NCI-H2196 treated with DMSO at 0.1 percent for 48 hours (cell line): Measurements from ENCODE around the gene PACSIN1.

Source experiments
- DNase-seq: peaks from one replicate; lab custom pipeline; 2025; ENCODE audit not compliant: unreplicated experiment; lab: John Stamatoyannopoulos, UW

The PACSIN1 gene

DNA sequence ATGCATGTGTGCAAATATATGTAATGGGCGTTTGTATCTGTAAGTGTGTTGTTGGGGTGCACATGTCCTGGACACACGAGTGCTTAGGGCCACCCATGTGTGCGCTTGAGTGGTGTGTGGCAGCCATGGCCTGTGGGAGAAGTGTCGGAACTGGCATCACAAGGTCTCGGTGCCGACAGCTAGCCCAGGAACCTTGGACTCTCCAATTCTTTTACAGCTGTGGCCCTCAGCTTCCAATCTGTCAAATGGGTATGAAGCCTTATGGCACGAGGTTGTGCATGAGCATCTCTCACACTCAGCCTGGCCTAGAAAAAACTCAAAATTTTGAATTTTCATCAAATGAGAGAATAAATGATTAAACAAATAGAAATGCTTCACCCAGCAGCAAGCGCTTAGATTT, 48.2 kb downstream of the PACSIN1 start:
- no peak for DNase-seq

DNA sequence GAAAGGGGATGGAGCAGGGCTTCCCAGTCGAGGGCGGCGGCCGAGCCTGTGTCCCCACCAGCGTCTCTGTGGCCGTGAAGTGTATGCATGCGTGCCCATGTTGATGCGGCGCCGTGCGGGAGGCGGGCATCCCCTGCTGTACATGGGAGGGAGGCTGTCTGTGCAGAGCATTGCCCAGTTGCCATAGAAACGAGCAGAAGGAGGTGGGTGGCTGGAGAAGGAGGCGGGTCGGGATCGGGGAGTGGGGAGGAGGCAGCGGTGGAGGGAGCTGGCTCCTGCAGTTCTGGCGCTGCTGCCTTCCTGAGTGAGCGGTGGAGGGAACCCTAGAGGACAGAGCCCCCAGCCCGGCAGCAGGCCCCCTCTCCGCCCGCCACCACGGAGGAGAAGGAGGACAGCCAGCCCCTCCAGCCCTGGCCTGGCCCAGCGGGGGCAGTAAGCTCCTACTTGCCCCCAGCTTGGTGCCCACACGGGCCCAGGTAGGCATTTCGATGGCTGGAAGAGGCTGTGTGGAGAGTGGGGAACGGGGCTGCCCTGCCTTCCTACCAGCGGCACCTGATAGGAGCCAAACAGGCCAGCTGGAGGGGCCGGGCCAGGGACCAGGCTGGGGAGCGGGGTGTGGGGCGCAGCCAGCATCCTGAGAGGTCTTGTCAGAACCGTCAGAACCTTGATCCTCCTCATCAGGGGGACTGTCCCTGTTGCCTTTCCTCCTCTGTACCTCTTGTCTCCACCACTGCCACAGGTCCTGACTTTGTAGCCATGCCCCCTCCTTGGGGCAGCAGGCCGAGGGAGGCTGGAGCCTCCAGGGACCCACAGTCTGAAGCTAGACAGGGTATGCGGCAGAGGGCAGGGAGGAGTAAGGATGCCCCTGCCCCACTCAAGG, 49.0 kb downstream of the PACSIN1 start:
- no peak for DNase-seq

DNA sequence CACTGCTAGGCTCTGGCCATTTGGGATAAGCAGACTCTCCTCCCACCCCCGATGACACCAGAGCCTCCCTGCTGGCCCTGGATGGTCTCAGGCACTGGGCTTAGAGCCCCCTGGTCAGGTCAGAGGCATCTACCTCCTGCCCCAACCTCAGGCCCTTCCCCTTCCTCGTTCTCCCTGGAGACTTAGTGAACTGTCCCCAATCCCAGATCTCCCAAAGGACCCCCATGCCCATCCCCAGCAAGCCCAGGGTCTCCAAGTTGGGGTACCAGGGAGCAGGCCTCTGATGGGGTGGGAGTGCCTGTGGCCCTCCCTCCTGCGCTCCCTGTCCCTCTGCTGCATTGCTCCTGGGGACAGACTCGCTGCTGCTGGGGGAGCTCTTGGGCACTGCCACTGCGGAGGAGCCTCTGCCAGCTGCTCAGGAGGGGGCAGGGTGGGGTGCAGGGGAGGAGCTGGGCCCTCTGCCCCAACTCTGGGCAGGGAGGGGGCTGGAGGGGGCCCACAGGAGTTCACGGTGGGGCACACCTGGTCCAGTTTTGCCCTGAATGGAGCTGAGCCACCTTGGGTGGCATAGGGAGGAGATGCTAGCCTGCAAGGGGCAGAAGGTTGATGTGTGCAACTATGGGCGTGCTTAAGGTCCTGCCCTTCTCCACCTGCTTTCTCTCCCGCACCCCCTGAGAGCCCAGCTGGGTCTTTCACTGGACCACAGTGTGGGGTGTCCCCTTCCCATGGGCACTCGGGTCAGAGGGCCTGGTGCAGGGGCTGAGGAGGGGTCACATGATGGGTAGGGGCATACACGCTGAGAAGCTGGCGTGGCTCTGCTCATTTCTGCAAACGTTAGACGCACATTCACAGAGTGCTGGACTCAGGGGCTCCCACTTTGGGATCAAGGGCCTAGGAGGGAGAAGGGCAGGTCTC, 49.9 kb downstream of the PACSIN1 start:
- DNase-seq = no peak

DNA sequence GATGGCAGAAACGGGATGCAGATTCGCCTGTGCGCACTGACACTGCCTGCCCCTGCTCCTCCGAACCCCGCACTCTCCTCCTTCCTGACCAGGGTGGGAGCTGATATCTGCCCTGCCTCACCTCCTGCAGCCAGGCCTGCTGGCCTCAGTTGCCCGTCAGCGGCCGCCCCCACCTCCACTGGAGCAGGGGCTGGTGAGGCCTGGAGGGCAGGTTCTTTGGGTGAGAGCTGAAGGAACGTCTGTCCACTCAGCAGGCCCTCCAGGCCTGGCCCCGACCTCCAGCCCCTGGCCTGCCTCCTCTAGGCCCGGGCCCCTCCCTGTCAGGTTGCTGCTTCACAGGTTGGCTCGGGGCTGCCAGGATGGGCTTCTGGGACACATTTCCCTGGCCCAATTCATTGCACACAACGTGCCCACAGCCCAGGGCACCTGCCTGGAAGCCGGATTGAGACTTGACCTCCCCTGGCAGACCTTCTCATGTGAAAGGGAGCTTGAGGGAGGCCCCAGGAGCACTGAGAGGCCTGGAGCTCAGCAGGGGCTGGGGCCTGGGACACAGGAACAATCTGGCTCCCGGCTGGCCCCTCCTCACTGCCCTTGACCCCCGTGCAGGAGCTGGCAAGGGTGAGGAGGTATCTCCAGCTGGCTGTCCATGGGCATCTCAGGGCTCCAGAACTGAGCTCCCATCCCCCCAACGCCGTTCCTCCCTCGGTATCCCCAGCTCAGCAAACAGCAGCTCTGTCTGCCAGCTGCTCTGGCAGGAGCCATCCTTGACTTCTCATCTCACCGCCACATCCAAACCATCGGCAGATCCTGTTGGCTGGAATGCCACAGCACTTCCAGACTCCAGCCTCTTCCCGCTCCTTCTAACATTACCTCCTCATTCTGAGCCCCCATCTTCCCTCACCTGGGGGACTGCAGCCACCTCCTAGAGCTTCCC, 50.8 kb downstream of the PACSIN1 start:
- no peak for DNase-seq

DNA sequence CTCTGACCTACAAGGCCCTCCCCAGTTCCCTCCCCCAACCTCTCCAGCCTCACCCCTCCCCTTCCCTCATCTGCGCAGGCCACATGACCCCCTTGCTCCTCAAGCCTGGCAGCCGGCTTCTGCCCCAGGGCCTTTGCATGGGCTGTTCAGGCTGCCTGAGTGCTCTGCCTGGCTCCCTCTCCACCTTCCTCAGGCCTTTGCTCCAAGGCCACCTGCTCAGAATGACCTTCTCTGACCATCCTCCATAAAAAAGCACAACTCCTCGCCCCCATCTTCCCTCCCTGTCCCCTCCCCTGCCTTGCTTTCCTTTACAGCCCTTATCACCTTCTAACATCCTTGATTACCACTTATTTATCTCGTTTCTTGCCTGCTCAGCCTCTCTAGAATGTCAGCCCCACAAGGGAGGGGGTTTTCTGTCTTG, 51.6 kb downstream of the PACSIN1 start:
- DNase-seq = no peak

DNA sequence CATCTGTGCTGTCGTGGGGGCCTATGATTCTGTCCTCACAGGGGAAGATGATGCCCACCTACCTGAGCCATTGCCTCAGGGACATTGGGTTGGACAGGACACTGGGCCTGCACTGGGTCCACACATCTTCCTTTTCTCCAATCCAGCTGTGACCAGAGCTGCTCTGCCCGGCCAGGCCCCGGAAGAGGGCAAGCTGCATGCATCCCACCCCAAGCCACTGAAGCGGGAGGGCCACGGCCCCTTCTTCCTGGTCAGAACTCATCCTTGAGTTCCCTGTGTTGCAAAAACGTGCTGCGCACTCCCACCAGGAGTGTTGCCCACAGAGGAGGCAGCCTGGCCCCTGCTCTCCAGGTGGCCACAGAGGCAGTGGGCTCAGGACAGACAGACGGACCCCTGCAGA, 52.1 kb downstream of the PACSIN1 start:
- no peak for DNase-seq

DNA sequence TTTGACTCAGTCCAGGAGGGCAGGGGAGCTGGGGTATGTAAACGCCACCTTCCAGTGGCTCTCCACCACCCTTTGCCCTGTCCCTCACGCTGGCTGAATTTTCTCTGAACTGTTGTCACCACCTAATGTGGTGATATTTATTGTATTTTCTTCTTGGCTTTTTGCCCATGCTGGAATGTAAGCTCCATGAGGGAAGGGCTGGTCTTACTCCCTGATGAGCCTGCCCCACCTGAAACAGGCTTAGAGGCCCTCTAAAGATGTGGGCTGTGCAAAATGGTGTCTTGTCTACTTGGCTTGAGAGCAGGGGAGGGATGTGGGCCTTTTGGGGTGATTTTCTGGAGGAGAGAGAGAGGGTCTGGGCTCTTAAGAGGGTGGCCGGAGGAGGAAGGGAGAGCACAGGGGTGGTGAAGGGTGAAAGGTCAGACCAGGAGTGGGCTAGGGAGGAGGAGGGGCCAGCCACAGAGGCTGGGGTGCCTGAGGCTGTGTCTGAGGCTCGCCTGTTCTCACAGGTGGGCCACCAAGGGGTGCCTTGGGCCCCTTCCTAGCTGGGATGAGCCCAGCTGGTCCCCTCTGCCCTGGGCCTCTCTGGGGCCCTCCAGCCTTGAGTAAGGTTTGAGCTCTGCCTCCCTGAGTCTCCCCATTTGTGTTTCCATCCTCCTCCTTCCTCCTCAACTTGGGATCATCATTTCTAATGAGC, 52.9 kb downstream of the PACSIN1 start:
- no peak for DNase-seq

DNA sequence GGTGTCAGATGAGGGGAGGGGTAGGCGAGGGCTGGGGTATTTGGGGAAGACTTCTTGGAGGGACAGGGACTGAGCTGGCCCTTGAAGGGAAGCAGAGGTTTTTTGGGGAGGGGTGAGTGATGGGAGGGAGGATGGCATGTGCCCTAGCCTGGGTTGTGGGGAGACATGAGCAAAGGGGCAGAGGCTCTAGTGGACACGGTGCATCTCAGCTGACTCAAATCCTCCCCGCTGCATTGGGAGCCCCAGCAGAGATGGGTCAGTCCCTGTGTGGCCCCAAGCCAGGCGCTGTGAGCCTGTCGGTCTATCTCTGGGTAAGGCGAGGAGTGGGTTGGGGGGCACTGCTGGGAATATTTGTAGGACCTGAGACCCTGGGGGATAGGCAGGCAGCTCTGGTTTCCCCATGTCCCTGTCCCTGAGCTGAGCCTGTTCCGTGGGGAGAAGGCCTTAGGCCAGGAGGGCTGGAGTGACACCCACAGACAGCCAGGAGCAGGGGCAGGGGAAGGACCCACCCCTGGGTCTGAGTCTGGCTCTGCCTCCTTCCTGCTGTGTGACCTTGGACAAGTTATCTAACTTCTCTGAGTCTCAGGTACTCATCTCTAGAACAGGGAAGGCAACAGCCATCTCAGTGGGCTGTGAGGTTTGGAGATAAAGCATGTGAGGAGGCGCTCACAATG, 54.2 kb downstream of the PACSIN1 start:
- no peak for DNase-seq

DNA sequence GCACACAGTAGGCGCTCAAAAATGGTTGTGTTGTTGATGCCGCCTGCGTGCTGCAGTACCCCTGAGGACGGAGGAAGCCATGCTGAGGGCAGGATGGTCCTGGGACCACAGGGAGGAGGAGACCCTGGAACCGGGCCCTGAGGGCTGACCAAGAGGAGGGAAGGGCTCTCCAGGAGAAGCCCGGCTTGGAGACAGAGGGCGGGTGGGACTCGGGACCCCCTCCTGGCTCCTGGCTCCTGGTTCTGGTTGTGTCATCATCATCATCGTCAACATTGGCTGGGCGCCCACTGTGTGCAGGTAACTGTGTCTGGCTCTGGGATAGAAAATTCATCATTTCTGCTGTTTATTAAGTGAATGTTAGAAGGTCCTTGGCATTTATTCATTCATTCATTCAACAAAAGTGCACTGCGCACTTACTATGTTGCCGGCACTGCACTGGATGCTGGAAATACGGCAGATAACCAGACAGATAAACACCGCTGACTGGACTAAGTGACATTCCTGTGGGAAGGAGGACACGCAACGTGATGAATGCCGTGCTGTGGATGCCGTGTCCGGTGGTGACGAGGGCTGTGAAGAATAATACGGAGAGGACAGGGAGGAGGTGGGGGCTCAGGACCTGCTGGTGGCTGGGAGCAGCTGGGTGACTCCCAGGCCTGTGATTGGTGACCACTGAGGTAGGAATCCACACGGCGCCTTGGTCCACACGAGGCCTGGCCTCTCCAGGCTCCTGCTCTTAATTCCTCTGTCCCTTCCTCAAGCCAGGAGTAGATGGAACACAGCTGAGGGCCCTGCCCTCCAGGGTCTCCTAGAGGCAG, 55.0 kb downstream of the PACSIN1 start:
- DNase-seq = no peak

DNA sequence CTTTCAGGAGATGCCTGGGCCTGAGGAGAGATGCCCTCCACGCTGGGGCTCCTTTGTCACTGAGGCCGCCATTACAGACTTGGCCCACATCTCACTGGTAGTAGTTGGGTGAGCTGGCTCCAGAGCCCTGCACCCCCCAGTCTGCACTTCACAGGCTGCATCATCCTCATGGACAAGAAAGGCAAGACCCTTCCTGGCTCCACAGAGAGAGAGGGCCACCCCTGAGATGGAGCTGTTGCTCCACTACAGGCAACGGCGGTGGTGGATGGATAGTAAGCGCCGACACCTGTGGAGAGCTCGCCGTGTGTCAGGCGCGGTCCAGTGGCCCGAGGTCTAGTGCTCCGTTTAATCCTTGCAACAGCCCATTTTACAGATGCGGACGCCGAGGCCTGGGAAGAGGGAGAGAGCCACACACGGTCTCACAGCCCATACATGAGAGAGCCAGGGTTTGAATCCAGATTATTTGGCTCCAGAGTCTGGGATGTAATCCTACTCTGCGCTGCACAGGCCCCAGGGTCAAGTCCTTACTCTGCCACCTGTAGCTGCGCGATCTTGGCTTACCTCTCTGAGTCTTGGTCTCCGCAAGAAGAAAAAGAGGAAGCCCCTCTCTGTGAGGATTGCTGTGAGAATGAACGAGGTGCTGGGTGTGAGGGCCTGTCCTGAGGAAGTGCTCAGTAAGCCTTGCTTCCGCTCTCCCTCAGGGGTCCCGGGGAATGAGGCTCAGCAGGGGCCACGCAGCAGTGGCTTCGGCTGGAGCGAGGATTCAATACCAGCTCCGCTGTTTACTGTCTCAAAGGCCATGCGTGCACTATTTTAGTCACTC, 55.8 kb downstream of the PACSIN1 start:
- DNase-seq = no peak

DNA sequence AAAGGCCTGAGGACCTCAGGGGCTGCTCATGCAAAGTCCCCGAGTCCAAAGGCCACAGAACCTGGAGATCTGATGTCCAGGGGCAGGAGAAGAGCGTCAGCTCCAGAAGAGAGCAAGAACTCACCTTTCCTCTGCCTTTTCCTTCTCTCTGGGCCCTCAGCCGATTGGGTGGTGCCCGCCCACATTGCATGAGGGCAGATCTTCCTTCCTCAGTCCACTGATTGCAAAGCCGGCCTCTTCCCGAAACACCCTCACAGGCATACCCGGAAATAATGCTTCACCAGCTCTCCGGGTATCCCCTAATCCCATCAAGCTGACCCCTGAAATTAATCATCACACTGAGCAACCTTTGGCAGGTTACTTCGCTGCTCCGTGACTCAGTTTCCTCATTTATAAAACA, 56.9 kb downstream of the PACSIN1 start:
- no peak for DNase-seq

DNA sequence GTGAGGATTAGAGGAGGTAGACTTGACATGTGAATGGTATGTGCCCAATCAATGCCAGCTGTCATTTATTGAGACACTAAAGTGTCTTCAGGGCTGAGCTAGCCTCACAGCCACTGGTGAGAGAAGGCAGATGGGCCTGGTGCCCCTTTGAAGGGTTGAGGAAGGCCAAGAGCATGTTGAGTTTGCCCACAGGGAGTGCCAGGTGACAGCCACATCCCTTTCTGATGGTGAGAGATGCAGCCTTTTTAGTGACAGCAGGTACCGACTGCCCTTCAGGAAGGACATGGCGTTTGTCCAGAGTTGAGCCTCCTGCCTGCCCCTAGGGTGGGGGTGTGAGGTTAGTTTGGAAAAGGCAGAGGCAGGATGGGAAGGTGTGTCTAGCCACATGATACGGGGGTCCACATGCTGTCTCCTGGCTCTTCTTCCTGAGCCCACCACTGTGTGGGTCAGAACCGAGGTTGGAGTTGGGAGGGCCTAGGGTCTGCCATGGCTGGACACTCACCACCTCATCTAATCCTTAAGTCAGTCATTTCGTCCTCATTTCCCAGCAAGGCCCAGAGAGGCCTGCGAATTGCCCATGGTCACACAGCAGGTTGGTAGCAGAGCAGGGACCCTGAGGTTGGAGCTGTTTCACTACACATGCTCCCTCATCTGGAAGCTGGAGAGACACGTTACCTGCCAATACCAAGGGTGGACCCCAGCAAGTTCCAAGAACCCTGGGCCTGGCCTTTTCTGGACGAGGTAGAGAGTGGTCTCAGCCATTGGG, 57.7 kb downstream of the PACSIN1 start:
- no peak for DNase-seq

DNA sequence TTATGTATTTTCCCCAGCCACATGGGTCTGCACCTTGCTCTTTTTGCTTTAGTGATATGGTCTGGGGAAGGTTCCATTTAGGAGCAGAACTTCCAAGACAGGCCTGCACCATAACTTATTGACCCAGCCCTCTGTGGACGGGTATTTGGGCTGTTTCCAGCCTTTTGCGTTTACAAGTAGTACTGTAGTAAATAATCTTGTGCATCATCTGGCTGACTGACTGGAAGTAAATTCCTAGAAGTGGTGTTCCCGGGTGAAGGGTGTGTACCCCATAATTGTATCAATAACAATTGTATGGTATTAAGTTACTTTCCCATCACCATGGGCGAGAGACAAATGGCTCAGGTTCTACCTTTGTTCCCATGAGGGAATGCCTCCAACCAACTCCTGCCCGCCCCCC, 58.6 kb downstream of the PACSIN1 start:
- DNase-seq = no peak

DNA sequence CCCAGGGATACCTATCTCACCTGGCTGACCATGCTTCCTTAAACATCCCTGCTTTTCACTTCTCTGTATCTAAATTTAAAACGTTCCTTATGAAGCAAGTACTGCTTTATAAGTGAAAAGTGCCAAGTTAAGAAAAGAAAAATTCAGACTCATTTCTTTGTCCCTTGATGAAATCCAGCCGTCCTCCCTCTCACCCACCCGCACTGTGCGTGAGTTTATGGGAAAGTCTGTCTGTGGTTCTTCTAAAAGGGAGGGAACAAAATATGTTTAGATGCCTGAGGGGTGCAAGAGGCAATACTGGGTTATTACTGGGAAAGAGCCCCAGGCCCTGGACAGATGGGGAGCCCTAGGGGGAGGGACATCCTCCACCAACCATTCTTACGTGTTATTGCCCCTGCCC, 59.1 kb downstream of the PACSIN1 start:
- no peak for DNase-seq

DNA sequence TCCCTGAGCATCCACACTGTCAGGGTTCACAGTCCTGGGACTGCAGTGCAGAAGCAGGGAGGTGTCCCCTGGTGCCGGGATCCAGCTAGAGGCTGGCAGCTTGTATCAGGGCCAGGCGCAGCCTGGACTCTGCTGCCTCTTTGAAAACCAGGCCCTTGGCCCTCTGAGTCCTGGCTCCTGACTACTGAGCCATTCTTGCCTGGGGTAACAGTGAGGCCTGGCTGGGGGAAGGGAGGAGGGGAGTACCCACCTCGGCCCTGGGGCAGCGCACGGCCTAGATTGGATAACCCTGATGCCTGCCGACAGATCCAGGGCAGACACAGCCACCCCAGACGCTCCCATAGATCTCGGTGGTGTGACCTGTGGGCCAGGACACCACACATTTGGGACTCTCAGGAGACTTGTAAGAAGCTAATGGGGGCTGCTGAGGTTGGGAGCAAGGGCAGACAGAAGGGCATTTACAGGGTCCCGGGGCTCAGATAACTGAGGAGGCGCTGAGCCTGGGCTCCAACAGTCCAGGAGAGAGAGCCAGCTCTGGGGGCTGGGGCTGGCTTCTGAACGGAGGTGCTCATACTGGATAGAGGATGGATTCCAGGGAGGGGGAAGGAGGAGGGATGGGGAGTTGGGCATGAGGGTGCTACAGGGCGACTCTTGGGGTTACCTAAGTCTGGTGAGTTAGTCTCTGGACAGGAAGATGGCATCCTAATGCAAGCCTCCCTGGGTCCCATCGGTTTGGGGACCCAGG, 59.7 kb downstream of the PACSIN1 start:
- DNase-seq = no peak

DNA sequence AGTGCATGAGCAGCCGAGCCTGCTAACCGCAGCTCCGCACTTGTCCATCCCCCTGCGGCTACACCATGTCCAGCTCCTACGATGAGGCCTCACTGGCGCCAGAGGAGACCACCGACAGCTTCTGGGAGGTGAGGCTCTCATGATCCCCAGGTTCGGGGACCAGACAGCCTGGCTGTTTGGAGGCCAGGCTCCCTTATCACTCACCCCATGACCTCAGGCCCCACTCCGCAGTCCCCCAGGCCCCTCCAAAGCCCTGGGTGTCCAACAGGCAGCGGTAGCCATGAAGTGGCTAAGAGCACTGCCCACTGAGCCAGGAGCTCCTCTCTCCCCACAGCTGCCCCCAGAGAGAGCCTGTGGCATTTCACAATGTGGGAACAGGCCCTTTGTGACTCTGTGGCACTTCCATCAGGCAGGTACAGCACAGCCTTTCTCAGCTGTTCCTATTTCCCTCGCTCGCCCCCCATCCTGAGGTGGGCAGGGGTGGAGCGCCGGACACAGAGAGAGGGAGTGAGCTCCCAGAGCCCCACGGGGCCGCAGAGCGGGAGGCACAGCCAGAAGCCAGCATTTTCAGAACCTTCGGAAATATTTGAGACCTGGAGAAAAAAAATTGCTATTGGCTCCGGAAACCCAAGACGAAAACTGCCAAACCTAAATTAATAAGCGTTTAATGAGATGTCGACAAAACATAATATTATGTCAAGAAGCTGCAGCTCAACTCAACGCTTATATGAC, 60.5 kb downstream of the PACSIN1 start:
- DNase-seq = no peak
